Ovary (tissue), 3 donors: ENCODE data around the gene ZNF778.

Experiments used
- CTCF ChIP-seq, 3 donors: fragments of 450-650 bp in 2 of 3; fragments of 200-600 bp in 1 of 3; IDR thresholded peaks; one replicate each; pipeline versions ENCODE4 v1.5.1 to v1.8.0; 2016 to 2022; ENCODE audit warnings: antibody characterized with exemption in 3 of 3, mild to moderate bottlenecking in 1 of 3
- POLR2A ChIP-seq: fragments of 450-650 bp; IDR thresholded peaks from one replicate; pipeline ENCODE4 v1.6.1; 2017; ENCODE audit warnings: antibody characterized with exemption, mild to moderate bottlenecking, moderate library complexity
- donor health status: DM: no; HTN: no; CAD: no.

- TF ChIP-seq CTCF (IDR thresholded peaks at IDR 0.05) (no peak), POLR2A (no peak)
Measured at GRCh38 chr16:89209522-89210044, 7.9 kb upstream of the ZNF778 start.
